ENCODE measurements around the gene ARL15.

Gene ARL15

GRCh38 chr5:53962306-53962705, 348.1 kb downstream of the ARL15 start:
- no peak overlapping the region for H3K4me3 ChIP-seq (ENCODE audit: low read depth, low read length)
- no peak for DNase-seq (ENCODE audit: low read depth)
- no peak for TF ChIP-seq CTCF (IDR thresholded peaks at IDR 0.05; ENCODE audit: insufficient read depth, low read depth, low read length, missing control alignments)

DNA sequence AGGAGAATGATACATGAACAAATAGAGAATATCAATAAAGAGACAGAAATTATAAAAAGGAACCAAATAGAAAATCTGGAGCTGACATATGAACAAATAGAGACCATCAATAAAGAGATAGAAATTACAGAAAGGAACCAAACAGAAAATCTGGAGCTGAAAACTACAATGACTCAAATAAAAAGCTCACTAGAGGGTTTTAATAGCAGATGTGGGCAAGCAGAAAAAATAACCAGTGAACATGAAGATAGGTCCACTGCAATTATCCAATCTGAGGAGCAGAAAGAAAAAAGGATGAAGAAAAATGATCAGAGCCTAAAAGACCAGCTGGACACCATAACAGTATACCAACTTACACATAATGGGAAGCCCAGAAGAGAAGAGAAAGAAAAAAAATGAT, 353.7 kb downstream of the ARL15 start:
- DNase-seq (ENCODE audit: low read depth): no peak

GRCh38 chr5:53956196-53956595, 354.2 kb downstream of the ARL15 start:
- TF ChIP-seq CTCF (IDR thresholded peaks at IDR 0.05; ENCODE audit: insufficient read depth, low read depth, low read length, missing control alignments): no peak
- DNase-seq (ENCODE audit: low read depth): no peak
- no peak overlapping the region for H3K4me3 ChIP-seq (ENCODE audit: low read depth, low read length)

More for the DNA sequence above, 353.7 kb downstream of the ARL15 start:
- H3K4me3 ChIP-seq (ENCODE audit: low read depth, low read length): no peak overlapping the region
- no peak for TF ChIP-seq CTCF (IDR thresholded peaks at IDR 0.05; ENCODE audit: insufficient read depth, low read depth, low read length, missing control alignments)

DNA sequence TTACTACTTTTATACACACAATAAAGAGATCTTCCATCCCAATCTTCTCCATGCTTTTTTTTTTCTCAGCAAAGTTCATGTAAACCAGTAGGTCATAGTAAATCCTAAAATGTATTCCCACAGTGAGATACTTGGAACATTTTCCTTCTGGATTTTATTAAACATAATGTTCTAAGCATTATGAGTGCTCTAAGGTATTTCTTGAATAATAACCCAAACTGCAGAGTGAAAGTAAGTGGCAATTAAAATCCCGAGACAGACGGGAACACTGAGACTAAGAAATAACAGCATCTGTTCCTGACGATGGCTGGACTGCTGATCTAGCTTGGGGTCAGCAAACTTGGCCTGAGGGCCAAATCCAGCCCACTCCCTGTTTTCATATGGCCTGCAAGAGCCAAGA, 359.8 kb downstream of the ARL15 start:
- H3K4me3 ChIP-seq (ENCODE audit: low read depth, low read length): no peak overlapping the region
- DNase-seq (ENCODE audit: low read depth): no peak
- no peak for TF ChIP-seq CTCF (IDR thresholded peaks at IDR 0.05; ENCODE audit: insufficient read depth, low read depth, low read length, missing control alignments)

- no peak for DNase-seq (ENCODE audit: low read depth)
- TF ChIP-seq CTCF (IDR thresholded peaks at IDR 0.05; ENCODE audit: insufficient read depth, low read depth, low read length, missing control alignments): no peak
- no peak overlapping the region for H3K4me3 ChIP-seq (ENCODE audit: low read depth, low read length)
These were observed 361.8 kb downstream of the ARL15 start for GRCh38 chr5:53948598-53948997.

- no peak for TF ChIP-seq CTCF (IDR thresholded peaks at IDR 0.05; ENCODE audit: insufficient read depth, low read depth, low read length, missing control alignments)
- no peak overlapping the region for H3K4me3 ChIP-seq (ENCODE audit: low read depth, low read length)
- DNase-seq (ENCODE audit: low read depth): no peak
These were observed 363.8 kb downstream of the ARL15 start for GRCh38 chr5:53946405-53947100.

DNA sequence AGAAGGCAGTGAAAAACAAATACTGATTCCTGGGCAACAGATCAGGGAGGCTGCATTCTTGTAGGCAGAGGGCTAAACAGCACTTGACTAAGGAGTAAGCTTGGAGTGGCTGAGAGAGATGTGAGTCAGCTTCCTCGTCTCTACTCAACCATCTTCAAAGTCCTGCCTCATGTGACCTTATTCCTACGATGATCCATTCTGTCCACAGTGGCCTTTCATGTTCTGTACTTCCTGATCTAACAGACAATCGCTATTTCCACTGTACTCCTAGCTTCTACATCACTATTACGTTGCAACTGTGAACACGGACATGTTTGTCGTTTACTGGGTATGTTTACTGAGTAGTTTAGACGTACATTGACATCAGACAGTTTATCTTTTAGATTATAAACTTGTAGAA, 365.4 kb downstream of the ARL15 start:
- no peak for TF ChIP-seq CTCF (IDR thresholded peaks at IDR 0.05; ENCODE audit: insufficient read depth, low read depth, low read length, missing control alignments)
- no peak overlapping the region for H3K4me3 ChIP-seq (ENCODE audit: low read depth, low read length)
- DNase-seq (ENCODE audit: low read depth): no peak

All from GM12865 (cell line).